Measurements from ENCODE around the gene PRICKLE4.

GRCh38 chr6:41836660-41837052 is 56.1 kb downstream of the PRICKLE4 start:
- no peak for TF ChIP-seq EZH2phosphoT487 (IDR thresholded peaks at IDR 0.05; ENCODE audit: insufficient read depth, low read depth)
- no peak for TF ChIP-seq EZH2 (IDR thresholded peaks at IDR 0.05; ENCODE audit: insufficient read depth, poor library complexity, severe bottlenecking)

Measured in GM23248 (cell line).